H1 (cell line): ENCODE results near the gene GSTO2.

Source experiments
- EGR1 ChIP-seq: IDR thresholded peaks from 2 replicates; pipeline ENCODE4 v1.6.1; 2011; ENCODE audit warnings: low read depth, low read length, borderline replicate concordance
- TF ChIP-seq, protein P1 (sequence below), 3 experiments: IDR thresholded peaks; 1 replicate in 2 of 3; 2 replicates in 1 of 3; pipeline versions ENCODE4 v1.5.1 to v1.6.1; 2011; ENCODE audit warnings: low read length in 3 of 3, mild to moderate bottlenecking in 3 of 3, inconsistent platforms in 2 of 3, low read depth in 1 of 3, moderate library complexity in 1 of 3; ENCODE audit not compliant: insufficient read depth in 1 of 3; ENCODE audit errors: control extremely low read depth in 1 of 3

- TF ChIP-seq, protein P1, sequence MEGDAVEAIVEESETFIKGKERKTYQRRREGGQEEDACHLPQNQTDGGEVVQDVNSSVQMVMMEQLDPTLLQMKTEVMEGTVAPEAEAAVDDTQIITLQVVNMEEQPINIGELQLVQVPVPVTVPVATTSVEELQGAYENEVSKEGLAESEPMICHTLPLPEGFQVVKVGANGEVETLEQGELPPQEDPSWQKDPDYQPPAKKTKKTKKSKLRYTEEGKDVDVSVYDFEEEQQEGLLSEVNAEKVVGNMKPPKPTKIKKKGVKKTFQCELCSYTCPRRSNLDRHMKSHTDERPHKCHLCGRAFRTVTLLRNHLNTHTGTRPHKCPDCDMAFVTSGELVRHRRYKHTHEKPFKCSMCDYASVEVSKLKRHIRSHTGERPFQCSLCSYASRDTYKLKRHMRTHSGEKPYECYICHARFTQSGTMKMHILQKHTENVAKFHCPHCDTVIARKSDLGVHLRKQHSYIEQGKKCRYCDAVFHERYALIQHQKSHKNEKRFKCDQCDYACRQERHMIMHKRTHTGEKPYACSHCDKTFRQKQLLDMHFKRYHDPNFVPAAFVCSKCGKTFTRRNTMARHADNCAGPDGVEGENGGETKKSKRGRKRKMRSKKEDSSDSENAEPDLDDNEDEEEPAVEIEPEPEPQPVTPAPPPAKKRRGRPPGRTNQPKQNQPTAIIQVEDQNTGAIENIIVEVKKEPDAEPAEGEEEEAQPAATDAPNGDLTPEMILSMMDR (IDR thresholded peaks at IDR 0.05; ENCODE audit: control extremely low read depth in 1 of 3, insufficient read depth in 1 of 3, low read depth in 1 of 3, low read length in 3 of 3) = no peak
- no peak for TF ChIP-seq EGR1
Observed at GRCh38 chr10:104293011-104293410, 24.0 kb downstream of the GSTO2 start.
